CD8-positive, alpha-beta memory T cell (primary cell): ENCODE measurements around the gene CAMK1D. TPM values are rescaled to one million over a fixed set of nuclear protein-coding genes. Genes with fewer than 3 reads are reported as not detected.
A peak's percentile ranks its signal among the peaks of the same experiment; 100 is the strongest.

Experiments used
- CTCF ChIA-PET: fragments of 350-600 bp; sonication (Branson Sonifier 250); formaldehyde crosslinking; loops from one replicate; lab custom pipeline; 2021; ENCODE audit warnings: antibody characterized with exemption; lab: Charles Lee
- POLR2A ChIA-PET: fragments of 350-600 bp; sonication (Branson Sonifier 250); formaldehyde crosslinking; loops from one replicate; lab custom pipeline; 2021; ENCODE audit warnings: antibody characterized with exemption; lab: Charles Lee
- DNase-seq, 5 donors: peaks; one replicate each; pipeline versions ENCODE4 v3.0.0 to v3.0.0-alpha.2; 2020 to 2022; ENCODE audit warnings: mixed read lengths in 1 of 5
- H3K27ac ChIP-seq: one replicate; pipeline ENCODE4 v1.7.0; 2013; ENCODE audit warnings: low read depth, mild to moderate bottlenecking, low read length, moderate library complexity
- H3K27me3 ChIP-seq: 2 replicates; pipeline ENCODE4 v1.7.0; 2013; ENCODE audit warnings: low read length, mild to moderate bottlenecking; ENCODE audit not compliant: insufficient read depth, poor library complexity, severe bottlenecking
- H3K36me3 ChIP-seq: 2 replicates; pipeline ENCODE4 v1.7.0; 2013; ENCODE audit warnings: mild to moderate bottlenecking, low read length, moderate library complexity; ENCODE audit not compliant: insufficient read depth
- H3K4me1 ChIP-seq: 2 replicates; pipeline ENCODE4 v1.7.0; 2013; ENCODE audit warnings: mild to moderate bottlenecking, low read length, moderate library complexity; ENCODE audit not compliant: insufficient read depth
- H3K4me3 ChIP-seq: 2 replicates; pipeline ENCODE4 v1.7.0; 2013; ENCODE audit warnings: mild to moderate bottlenecking, low read length
- H3K9me3 ChIP-seq: 2 replicates; pipeline ENCODE4 v1.7.0; 2013; ENCODE audit warnings: mild to moderate bottlenecking, low read length
- H3K27ac Mint-ChIP-seq, 8 donors: one replicate each; pipeline ENCODE4 v1.8.0; 2020 to 2021; ENCODE audit warnings: mixed read lengths in 8 of 8, mild to moderate bottlenecking in 6 of 8, inconsistent platforms in 3 of 8, moderate library complexity in 3 of 8
- H3K27me3 Mint-ChIP-seq, 2 donors: one replicate each; pipeline ENCODE4 v1.8.0; 2020 to 2021; ENCODE audit warnings: mixed read lengths in 2 of 2, mild to moderate bottlenecking in 1 of 2, moderate library complexity in 1 of 2
- H3K36me3 Mint-ChIP-seq, 3 donors: one replicate each; pipeline ENCODE4 v1.8.0; 2020 to 2021; ENCODE audit warnings: mixed read lengths in 3 of 3, inconsistent platforms in 1 of 3, mild to moderate bottlenecking in 1 of 3
- H3K4me1 Mint-ChIP-seq, 3 donors: one replicate each; pipeline ENCODE4 v1.8.0; 2020 to 2021; ENCODE audit warnings: mixed read lengths in 3 of 3, inconsistent platforms in 1 of 3, mild to moderate bottlenecking in 1 of 3
- H3K4me3 Mint-ChIP-seq, 7 donors: one replicate each; pipeline ENCODE4 v1.8.0; 2020 to 2021; ENCODE audit warnings: mixed read lengths in 7 of 7, mild to moderate bottlenecking in 6 of 7, moderate library complexity in 4 of 7, inconsistent platforms in 2 of 7
- H3K9me3 Mint-ChIP-seq, 5 donors: one replicate each; pipeline ENCODE4 v1.8.0; 2020 to 2022; ENCODE audit warnings: mixed read lengths in 5 of 5, mild to moderate bottlenecking in 3 of 5, moderate library complexity in 2 of 5, inconsistent platforms in 1 of 5
- polyA plus RNA-seq: library from polyadenylated mRNA; unstranded; fragments of 300-500 nt; fragmentation: Illumina TruSeq; gene quantifications from one replicate; pipeline ENCODE4 v1.2.3, GENCODE V29; 2021
- total RNA-seq, 2 experiments: library from RNA; stranded (reverse); gene quantifications; one replicate each; pipeline ENCODE4 v1.2.3, GENCODE V29; 2021

The CAMK1D gene
- total and polyA plus RNA-seq, 3 experiments from 2014 or later = 8.9 to 15.1 (median 10.0) TPM

GRCh38 chr10:12481924-12482323 lies 132.6 kb downstream of the CAMK1D start:
- H3K36me3 ChIP-seq = no peaks in the 10 kb centered on the region
- no peaks in the 10 kb centered on the region for H3K9me3 ChIP-seq
- POLR2A ChIA-PET = interaction anchor here (0.5 kb wide), 1 partner anchor 91 kb away, joined by 6 read pairs; no protein-coding TSS in a partner anchor
- CTCF ChIA-PET = interaction anchor here (0.6 kb wide), 1 partner anchor 21 kb away, joined by 3 read pairs; no protein-coding TSS in a partner anchor
- no peak for DNase-seq
- H3K4me3 ChIP-seq = no peak overlapping the region
- Mint-ChIP-seq H3K27ac (no peak overlapping the region), H3K27me3 (no peaks in the 10 kb centered on the region), H3K9me3 (no peaks in the 10 kb centered on the region), H3K4me1 (peaks cover 21 to 29% (median 22%) of the 10 kb centered on the region in 3 donors), H3K36me3 (peaks cover 0 to 6% (median 4%) of the 10 kb centered on the region in 3 donors), H3K4me3 (no peak overlapping the region)
- H3K27ac ChIP-seq = no peak overlapping the region
- H3K4me1 ChIP-seq = peaks cover 12% of the 10 kb centered on the region
- H3K27me3 ChIP-seq = no peaks in the 10 kb centered on the region

- DNase-seq = no peak
- Histone ChIP-seq H3K4me1 (peaks cover 12% of the 10 kb centered on the region), H3K36me3 (no peaks in the 10 kb centered on the region), H3K27me3 (no peaks in the 10 kb centered on the region), H3K27ac (no peak overlapping the region), H3K4me3 (no peak overlapping the region), H3K9me3 (no peaks in the 10 kb centered on the region)
- ChIA-PET CTCF (no interaction called here), POLR2A (interaction anchor here (0.5 kb wide), 1 partner anchor 91 kb away, joined by 6 read pairs; no protein-coding TSS in a partner anchor)
- Mint-ChIP-seq H3K27ac (no peak overlapping the region), H3K36me3 (peaks cover 0 to 6% (median 2%) of the 10 kb centered on the region in 3 donors), H3K9me3 (no peaks in the 10 kb centered on the region), H3K27me3 (no peaks in the 10 kb centered on the region), H3K4me3 (no peak overlapping the region), H3K4me1 (peaks cover 21 to 29% (median 22%) of the 10 kb centered on the region in 3 donors)
Observed at GRCh38 chr10:12482587-12482986, 133.2 kb downstream of the CAMK1D start.

- Mint-ChIP-seq H3K9me3 (no peaks in the 10 kb centered on the region), H3K36me3 (peaks cover 0 to 3% (median 2%) of the 10 kb centered on the region in 3 donors), H3K4me3 (no peak overlapping the region), H3K27ac (peak overlapping the region in 2 of 8 donors; percentile 17 to 83), H3K27me3 (peaks cover 0 to 2% of the 10 kb centered on the region in 2 donors), H3K4me1 (peaks cover 21 to 28% (median 22%) of the 10 kb centered on the region in 3 donors)
- Histone ChIP-seq H3K9me3 (no peaks in the 10 kb centered on the region), H3K36me3 (no peaks in the 10 kb centered on the region), H3K27ac (no peak overlapping the region), H3K4me1 (peaks cover 12% of the 10 kb centered on the region), H3K4me3 (no peak overlapping the region), H3K27me3 (no peaks in the 10 kb centered on the region)
- POLR2A ChIA-PET = no interaction called here
- DNase-seq = no peak
- CTCF ChIA-PET = interaction anchor here (1.9 kb wide), 1 partner anchor 220 kb away, joined by 6 read pairs; no protein-coding TSS in a partner anchor
Observed at GRCh38 chr10:12484002-12484918, 134.9 kb downstream of the CAMK1D start.

GRCh38 chr10:12484941-12485805 lies 135.8 kb downstream of the CAMK1D start:
- Mint-ChIP-seq H3K4me3 (peak overlapping the region in 2 of 7 donors; percentile 37 to 54), H3K27me3 (peaks cover 0 to 2% of the 10 kb centered on the region in 2 donors), H3K4me1 (peaks cover 21 to 29% (median 23%) of the 10 kb centered on the region in 3 donors), H3K9me3 (no peaks in the 10 kb centered on the region), H3K36me3 (peaks cover 0 to 3% (median 2%) of the 10 kb centered on the region in 3 donors), H3K27ac (peak overlapping the region in 5 of 8 donors; percentile 17 to 82 (median 73))
- POLR2A ChIA-PET = no interaction called here
- Histone ChIP-seq H3K27ac (no peak overlapping the region), H3K36me3 (no peaks in the 10 kb centered on the region), H3K4me3 (no peak overlapping the region), H3K4me1 (peaks cover 12% of the 10 kb centered on the region), H3K27me3 (no peaks in the 10 kb centered on the region), H3K9me3 (no peaks in the 10 kb centered on the region)
- CTCF ChIA-PET = interaction anchor here (0.6 to 1.9 kb wide), 3 partner anchors 221 to 270 kb away, joined by 3 to 6 read pairs (median 3); no protein-coding TSS in a partner anchor
- peak in 2 of 5 donors; percentile 1 to 35 for DNase-seq

GRCh38 chr10:12487366-12487765 lies 138.0 kb downstream of the CAMK1D start:
- no peak overlapping the region for H3K27ac ChIP-seq

GRCh38 chr10:12488626-12489025 lies 139.3 kb downstream of the CAMK1D start:
- no peaks in the 10 kb centered on the region for H3K9me3 Mint-ChIP-seq
- DNase-seq = no peak
- peaks cover 0 to 2% of the 10 kb centered on the region in 2 donors for H3K27me3 Mint-ChIP-seq
- Histone ChIP-seq H3K4me1 (peaks cover 12% of the 10 kb centered on the region), H3K9me3 (no peaks in the 10 kb centered on the region), H3K36me3 (no peaks in the 10 kb centered on the region), H3K4me3 (no peak overlapping the region), H3K27ac (no peak overlapping the region), H3K27me3 (no peaks in the 10 kb centered on the region)
- H3K27ac Mint-ChIP-seq = no peak overlapping the region
- no peak overlapping the region for H3K4me3 Mint-ChIP-seq
- POLR2A ChIA-PET = no interaction called here
- H3K36me3 Mint-ChIP-seq = no peaks in the 10 kb centered on the region
- CTCF ChIA-PET = no interaction called here
- peaks cover 21 to 32% (median 23%) of the 10 kb centered on the region in 3 donors for H3K4me1 Mint-ChIP-seq

More at GRCh38 chr10:12487366-12487765, 138.0 kb downstream of the CAMK1D start:
- H3K4me1 ChIP-seq = peaks cover 12% of the 10 kb centered on the region
- peaks cover 15 to 29% (median 21%) of the 10 kb centered on the region in 3 donors for H3K4me1 Mint-ChIP-seq
- H3K9me3 Mint-ChIP-seq = no peaks in the 10 kb centered on the region
- peaks cover 0 to 2% of the 10 kb centered on the region in 2 donors for H3K27me3 Mint-ChIP-seq
- ChIA-PET POLR2A (no interaction called here), CTCF (no interaction called here)
- H3K27ac Mint-ChIP-seq = peak overlapping the region in 3 of 8 donors; percentile 7 to 70 (median 44)
- DNase-seq = no peak
- no peaks in the 10 kb centered on the region for H3K27me3 ChIP-seq
- no peak overlapping the region for H3K4me3 Mint-ChIP-seq
- H3K36me3 ChIP-seq = no peaks in the 10 kb centered on the region
- H3K36me3 Mint-ChIP-seq = peaks cover 0 to 3% (median 0%) of the 10 kb centered on the region in 3 donors
- H3K4me3 ChIP-seq = no peak overlapping the region
- H3K9me3 ChIP-seq = no peaks in the 10 kb centered on the region

- no peak overlapping the region for H3K27ac ChIP-seq
- no peaks in the 10 kb centered on the region for H3K36me3 Mint-ChIP-seq
- POLR2A ChIA-PET = no interaction called here
- H3K36me3 ChIP-seq = no peaks in the 10 kb centered on the region
- H3K9me3 ChIP-seq = no peaks in the 10 kb centered on the region
- H3K27me3 Mint-ChIP-seq = peaks cover 0 to 2% of the 10 kb centered on the region in 2 donors
- CTCF ChIA-PET = no interaction called here
- H3K4me1 Mint-ChIP-seq = peaks cover 18 to 30% (median 21%) of the 10 kb centered on the region in 3 donors
- H3K4me3 ChIP-seq = no peak overlapping the region
- peaks cover 12% of the 10 kb centered on the region for H3K4me1 ChIP-seq
- DNase-seq = no peak
- no peak overlapping the region for H3K27ac Mint-ChIP-seq
- H3K9me3 Mint-ChIP-seq = no peaks in the 10 kb centered on the region
- no peak overlapping the region for H3K4me3 Mint-ChIP-seq
- H3K27me3 ChIP-seq = no peaks in the 10 kb centered on the region
Observed at GRCh38 chr10:12489357-12489756, 140.0 kb downstream of the CAMK1D start.
